K562 (cell line): ENCODE measurements around the gene BZW2. TPM values are rescaled to one million over a fixed set of nuclear protein-coding genes. Genes with fewer than 3 reads are reported as not detected.
A peak's percentile ranks its signal among the peaks of the same experiment; 100 is the strongest.

Experiments used
- CREBBP ChIP-seq: IDR thresholded peaks from one replicate; pipeline ENCODE4 v1.6.1; 2012; ENCODE audit warnings: low read depth, mild to moderate bottlenecking, control low read depth, inconsistent platforms, low read length
- E2F8 ChIP-seq: fragments of 450-650 bp; IDR thresholded peaks from 2 replicates; pipeline ENCODE4 v1.7.1; 2018; ENCODE audit warnings: mild to moderate bottlenecking, low read depth; ENCODE audit not compliant: partially characterized antibody
- FIP1L1 ChIP-seq: fragments of 200-400 bp; formaldehyde crosslinking; IDR thresholded peaks from 2 replicates; pipeline ENCODE4 v1.6.1; 2018; ENCODE audit warnings: mild to moderate bottlenecking, low read depth, low read length; ENCODE audit not compliant: poor library complexity, severe bottlenecking
- HMG20B ChIP-seq: fragments of 250-450 bp; sonication (Bioruptor Pico); IDR thresholded peaks from 2 replicates; pipeline ENCODE4 v1.5.0; 2021; ENCODE audit warnings: mild to moderate bottlenecking
- MCM7 ChIP-seq, 2 experiments: fragments of 450-650 bp; IDR thresholded peaks; 2 replicates each; pipeline ENCODE4 v1.6.1; 2016 to 2018
- MTA1 ChIP-seq: fragments of 450-650 bp; IDR thresholded peaks from 2 replicates; pipeline ENCODE4 v1.6.1; 2017; ENCODE audit warnings: borderline replicate concordance
- NCOA2 ChIP-seq, 2 experiments: fragments of 450-650 bp; IDR thresholded peaks; 2 replicates each; pipeline ENCODE4 v1.6.1; 2018; ENCODE audit warnings: mild to moderate bottlenecking in 2 of 2, moderate library complexity in 1 of 2; ENCODE audit not compliant: partially characterized antibody in 2 of 2
- NFXL1 ChIP-seq: fragments of 450-650 bp; formaldehyde crosslinking; IDR thresholded peaks from 2 replicates; pipeline ENCODE4 v1.4.0; 2021; ENCODE audit warnings: mild to moderate bottlenecking
- NR2C2 ChIP-seq, 2 experiments: fragments of 200-800 bp in 1 of 2; sonication (Bioruptor generic) in 1 of 2; sonication (generic) in 1 of 2; formaldehyde crosslinking in 1 of 2; IDR thresholded peaks; 2 replicates each; pipeline versions ENCODE4 v1.6.1 to v1.8.0; 2016 to 2022; ENCODE audit warnings: mild to moderate bottlenecking in 1 of 2, missing compliant biosample characterization in 1 of 2, missing genetic modification characterization in 1 of 2, missing genetic modification reagents in 1 of 2
- POLR2AphosphoS5 ChIP-seq: IDR thresholded peaks from 2 replicates; pipeline ENCODE4 v1.6.1; 2011; ENCODE audit warnings: mild to moderate bottlenecking, low read depth, low read length, moderate library complexity; ENCODE audit not compliant: control insufficient read depth, insufficient read depth
- RAD21 ChIP-seq, 2 experiments: fragments of 250-450 bp in 1 of 2; fragments of 450-650 bp in 1 of 2; sonication (Bioruptor Pico) in 1 of 2; formaldehyde crosslinking in 1 of 2; IDR thresholded peaks in 1 of 2; conservative IDR thresholded peaks in 1 of 2; 2 replicates each; pipeline versions ENCODE4 v1.4.0 to v1.8.0; 2020 to 2022; ENCODE audit warnings: mild to moderate bottlenecking in 2 of 2, moderate library complexity in 1 of 2
- RB1 ChIP-seq: fragments of 450-650 bp; IDR thresholded peaks from 2 replicates; pipeline ENCODE4 v1.6.1; 2017; ENCODE audit warnings: low read depth, mild to moderate bottlenecking
- RBM17 ChIP-seq: fragments of 200-400 bp; formaldehyde crosslinking; IDR thresholded peaks from 2 replicates; pipeline ENCODE4 v1.6.1; 2017; ENCODE audit warnings: low read depth, mild to moderate bottlenecking, low read length, borderline replicate concordance
- RCOR1 ChIP-seq, 2 experiments: IDR thresholded peaks; 2 replicates each; pipeline ENCODE4 v1.6.1; 2012; ENCODE audit warnings: low read depth in 2 of 2, low read length in 2 of 2, borderline replicate concordance in 1 of 2, improper control_type of control experiment in 1 of 2
- RHOXF2B ChIP-seq: fragments of 250-450 bp; sonication (Bioruptor Pico); conservative IDR thresholded peaks from 2 replicates; pipeline ENCODE4 v1.5.1; 2021
- ZNF57 ChIP-seq: fragments of 450-650 bp; formaldehyde crosslinking; IDR thresholded peaks from 2 replicates; pipeline ENCODE4 v1.4.0; 2020; ENCODE audit warnings: mild to moderate bottlenecking, moderate library complexity
- ZNF76 ChIP-seq: fragments of 250-450 bp; sonication (Bioruptor Pico); IDR thresholded peaks from 2 replicates; pipeline ENCODE4 v1.4.0; 2020; ENCODE audit warnings: mild to moderate bottlenecking, moderate library complexity, borderline replicate concordance
- polyA plus RNA-seq, 8 experiments: library from polyadenylated mRNA; depleted of rRNA in 4 of 8; stranded (reverse) in 5 of 8; unstranded in 3 of 8; fragments of >200 nt; fragmentation: Nextera tagmentation in 2 of 8; fragmentation: Illumina TruSeq in 1 of 8; extraction: Ambion mirVana in 2 of 8; extraction: Trizol in 1 of 8; gene quantifications; 2 replicates each; pipeline versions ENCODE4 v1.2.1 to v1.2.3, GENCODE V29; 2011 to 2014; ENCODE audit warnings: inconsistent platforms in 1 of 8, missing spikeins in 1 of 8
- total RNA-seq, 7 experiments: library from RNA; depleted of rRNA in 6 of 7; stranded (reverse); fragments of >200 nt in 6 of 7; fragmentation: Illumina TruSeq in 2 of 7; extraction: Trizol in 2 of 7; gene quantifications; 2 replicates each; pipeline versions ENCODE4 v1.2.1 to v1.2.3, GENCODE V29; 2011 to 2021; ENCODE audit warnings: low replicate concordance in 1 of 7
- TF ChIP-seq, protein P1 (sequence below): sonication (generic); formaldehyde crosslinking; IDR thresholded peaks from 2 replicates; pipeline ENCODE4 v1.8.0; 2022; ENCODE audit warnings: mild to moderate bottlenecking, low read depth, missing genetic modification reagents
- TF ChIP-seq, protein P2 (sequence below): sonication (generic); formaldehyde crosslinking; IDR thresholded peaks from 2 replicates; pipeline ENCODE4 v1.8.0; 2022; ENCODE audit warnings: missing genetic modification reagents, mild to moderate bottlenecking, borderline replicate concordance
- TF ChIP-seq, protein P3 (sequence below): fragments of 250-450 bp; sonication (Bioruptor Pico); IDR thresholded peaks from 2 replicates; pipeline ENCODE4 v1.8.0; 2021; ENCODE audit warnings: mild to moderate bottlenecking, moderate library complexity

The BZW2 gene
- total and polyA plus RNA-seq, 9 of the 15 experiments (the other 6 are each of a cell fraction or from before 2014, with no cell fraction given), result 140 to 316 (median 173) TPM

- peak; percentile 72 for TF ChIP-seq POLR2AphosphoS5
- TF ChIP-seq RCOR1 (IDR thresholded peaks at IDR 0.05; ENCODE audit: borderline replicate concordance in 1 of 2, low read depth in 2 of 2, low read length in 2 of 2), result peak in 1 of 2 experiments; percentile 58; a peak in 1 of 4 replicates
- no peak for TF ChIP-seq FIP1L1
- TF ChIP-seq ZNF57 (CRISPR knock-in tag), result no peak
- TF ChIP-seq CREBBP, result no peak
- TF ChIP-seq, protein P1, sequence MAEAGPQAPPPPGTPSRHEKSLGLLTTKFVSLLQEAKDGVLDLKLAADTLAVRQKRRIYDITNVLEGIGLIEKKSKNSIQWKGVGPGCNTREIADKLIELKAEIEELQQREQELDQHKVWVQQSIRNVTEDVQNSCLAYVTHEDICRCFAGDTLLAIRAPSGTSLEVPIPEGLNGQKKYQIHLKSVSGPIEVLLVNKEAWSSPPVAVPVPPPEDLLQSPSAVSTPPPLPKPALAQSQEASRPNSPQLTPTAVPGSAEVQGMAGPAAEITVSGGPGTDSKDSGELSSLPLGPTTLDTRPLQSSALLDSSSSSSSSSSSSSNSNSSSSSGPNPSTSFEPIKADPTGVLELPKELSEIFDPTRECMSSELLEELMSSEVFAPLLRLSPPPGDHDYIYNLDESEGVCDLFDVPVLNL (CRISPR knock-in tag), result no peak
- TF ChIP-seq MTA1, result peak; percentile 61
- TF ChIP-seq NFXL1 (CRISPR knock-in tag), result no peak
- TF ChIP-seq RAD21 (CRISPR knock-in tag; conservative IDR thresholded peaks at IDR 0.05 in 1 of 2, IDR thresholded peaks at IDR 0.05 in 1 of 2), result no peak
- no peak for TF ChIP-seq HMG20B
- no peak for TF ChIP-seq ZNF76 (CRISPR knock-in tag)
- peak; percentile 46; the same call in 1 of the 2 replicates for TF ChIP-seq RB1
- peak; percentile 50; the same call in 1 of the 2 replicates for TF ChIP-seq NR2C2 (CRISPR knock-in tag; IDR thresholded peaks at IDR 0.05)
- TF ChIP-seq NR2C2 (tag; IDR thresholded peaks at IDR 0.05), result peak; percentile 72
- TF ChIP-seq, protein P2, sequence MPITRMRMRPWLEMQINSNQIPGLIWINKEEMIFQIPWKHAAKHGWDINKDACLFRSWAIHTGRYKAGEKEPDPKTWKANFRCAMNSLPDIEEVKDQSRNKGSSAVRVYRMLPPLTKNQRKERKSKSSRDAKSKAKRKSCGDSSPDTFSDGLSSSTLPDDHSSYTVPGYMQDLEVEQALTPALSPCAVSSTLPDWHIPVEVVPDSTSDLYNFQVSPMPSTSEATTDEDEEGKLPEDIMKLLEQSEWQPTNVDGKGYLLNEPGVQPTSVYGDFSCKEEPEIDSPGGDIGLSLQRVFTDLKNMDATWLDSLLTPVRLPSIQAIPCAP (CRISPR knock-in tag), result no peak
- no peak for TF ChIP-seq E2F8
- no peak for TF ChIP-seq NCOA2 (IDR thresholded peaks at IDR 0.05; ENCODE audit: partially characterized antibody in 2 of 2)
- no peak for TF ChIP-seq MCM7 (IDR thresholded peaks at IDR 0.05)
- TF ChIP-seq RHOXF2B (CRISPR knock-in tag), result no peak
- TF ChIP-seq, protein P3, sequence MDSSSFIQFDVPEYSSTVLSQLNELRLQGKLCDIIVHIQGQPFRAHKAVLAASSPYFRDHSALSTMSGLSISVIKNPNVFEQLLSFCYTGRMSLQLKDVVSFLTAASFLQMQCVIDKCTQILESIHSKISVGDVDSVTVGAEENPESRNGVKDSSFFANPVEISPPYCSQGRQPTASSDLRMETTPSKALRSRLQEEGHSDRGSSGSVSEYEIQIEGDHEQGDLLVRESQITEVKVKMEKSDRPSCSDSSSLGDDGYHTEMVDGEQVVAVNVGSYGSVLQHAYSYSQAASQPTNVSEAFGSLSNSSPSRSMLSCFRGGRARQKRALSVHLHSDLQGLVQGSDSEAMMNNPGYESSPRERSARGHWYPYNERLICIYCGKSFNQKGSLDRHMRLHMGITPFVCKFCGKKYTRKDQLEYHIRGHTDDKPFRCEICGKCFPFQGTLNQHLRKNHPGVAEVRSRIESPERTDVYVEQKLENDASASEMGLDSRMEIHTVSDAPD, result no peak
- no peak for TF ChIP-seq RBM17
These were observed 1.1 kb upstream of the BZW2 start (continued) for GRCh38 chr7:16644636-16645592.
